ENCODE results near the gene CLASP1.
"Not testable (repeated sequence)": the region's sequence is repeated elsewhere in the genome, so short reads cannot be mapped to it uniquely, and the experiment has no call there.

CLASP1 gene

GRCh38 chr2:121561617-121562268 is 87.5 kb downstream of the CLASP1 start:
- TF ChIP-seq Cebpa-rat (IDR thresholded peaks at IDR 0.05) = no peak
- H3K4me1 ChIP-seq = peaks cover 9 to 20% (median 15%) of the 10 kb centered on the region in 10 experiments; a peak in 19 of 20 replicates
- H3K4me2 ChIP-seq = no peak overlapping the region
- 0 out of 22 replicates have a peak overlapping the region, but pooled peaks of 1 of the 11 experiments have one; percentile 1 for H3K27ac ChIP-seq
- H4K20me1 ChIP-seq = peaks cover 22 to 91% (median 66%) of the 10 kb centered on the region in 11 experiments; a peak in 17 of 22 replicates
- H3K9me3 ChIP-seq (replicated peaks in 1 of 11) = peaks cover 19 to 33% (median 29%) of the 10 kb centered on the region in 11 experiments
- H3K27me3 ChIP-seq = no peaks in the 10 kb centered on the region
- H3K9ac ChIP-seq = no peak overlapping the region
- no peak overlapping the region for H3K4me3 ChIP-seq
- peaks cover 7 to 55% (median 36%) of the 10 kb centered on the region in 11 experiments; a peak in 20 of 22 replicates for H3K36me3 ChIP-seq

- Histone ChIP-seq H3K27me3 (no peaks in the 10 kb centered on the region), H3K4me2 (peak overlapping the region in 10 of 11 experiments; percentile 2 to 68 (median 26); a peak in 16 of 22 replicates), H3K9ac (no peak overlapping the region), H3K27ac (no peak overlapping the region), H3K4me1 (peaks cover 30 to 43% (median 40%) of the 10 kb centered on the region in 10 experiments), H3K36me3 (peaks cover 0 to 33% (median 8%) of the 10 kb centered on the region in 11 experiments; a peak in 11 of 22 replicates), H3K4me3 (no peak overlapping the region), H4K20me1 (peaks cover 41 to 96% (median 86%) of the 10 kb centered on the region in 11 experiments; a peak in 20 of 22 replicates), H3K9me3 (replicated peaks in 1 of 11) (peaks cover 0 to 2% (median 1%) of the 10 kb centered on the region in 11 experiments; a peak in 9 of 22 replicates)
- no peak for TF ChIP-seq Cebpa-rat (IDR thresholded peaks at IDR 0.05)
Measured at GRCh38 chr2:121558329-121558728, 90.9 kb downstream of the CLASP1 start.

GRCh38 chr2:121555008-121555407 is 94.3 kb downstream of the CLASP1 start:
- peaks cover 0 to 28% (median 17%) of the 10 kb centered on the region in 11 experiments; a peak in 12 of 22 replicates for H3K36me3 ChIP-seq
- H3K4me1 ChIP-seq = peaks cover 30 to 42% (median 38%) of the 10 kb centered on the region in 10 experiments
- peak overlapping the region; percentile 25 to 68 (median 49) for H3K4me2 ChIP-seq
- peak overlapping the region in 5 of 11 experiments; percentile 1 to 44 (median 10); a peak in 3 of 22 replicates for H3K9ac ChIP-seq
- peak overlapping the region in 1 of 11 experiments; percentile 16; a peak in 1 of 22 replicates for H3K27ac ChIP-seq
- peaks cover 25 to 36% (median 34%) of the 10 kb centered on the region in 11 experiments; a peak in 21 of 22 replicates for H3K9me3 ChIP-seq (replicated peaks in 1 of 11)
- TF ChIP-seq Cebpa-rat (IDR thresholded peaks at IDR 0.05) = no peak
- H3K4me3 ChIP-seq = no peak overlapping the region
- H3K27me3 ChIP-seq = no peaks in the 10 kb centered on the region
- peaks cover 34 to 83% (median 62%) of the 10 kb centered on the region in 11 experiments; a peak in 20 of 22 replicates for H4K20me1 ChIP-seq

GRCh38 chr2:121552477-121553180 is 96.6 kb downstream of the CLASP1 start:
- H3K9ac ChIP-seq, H3K4me3 ChIP-seq, H3K4me2 ChIP-seq, H3K27ac ChIP-seq, H3K27me3 ChIP-seq: not testable (repeated sequence)
- peaks cover 26 to 38% (median 35%) of the 10 kb centered on the region in 10 experiments for H3K4me1 ChIP-seq
- H3K36me3 ChIP-seq = peaks cover 0 to 45% (median 18%) of the 10 kb centered on the region in 11 experiments; a peak in 13 of 22 replicates
- peaks cover 43 to 58% (median 55%) of the 10 kb centered on the region in 11 experiments for H3K9me3 ChIP-seq (replicated peaks in 1 of 11)
- peaks cover 25 to 74% (median 39%) of the 10 kb centered on the region in 11 experiments; a peak in 20 of 22 replicates for H4K20me1 ChIP-seq

GRCh38 chr2:121550669-121551068 is 98.6 kb downstream of the CLASP1 start:
- no peak overlapping the region for H3K9ac ChIP-seq
- H3K36me3 ChIP-seq = peaks cover 0 to 45% (median 24%) of the 10 kb centered on the region in 11 experiments; a peak in 13 of 22 replicates
- peaks cover 12 to 72% (median 29%) of the 10 kb centered on the region in 11 experiments; a peak in 20 of 22 replicates for H4K20me1 ChIP-seq
- H3K4me2 ChIP-seq = no peak overlapping the region
- no peak overlapping the region for H3K27ac ChIP-seq
- H3K4me3 ChIP-seq = no peak overlapping the region
- H3K4me1 ChIP-seq = peaks cover 24 to 41% (median 30%) of the 10 kb centered on the region in 10 experiments
- peaks cover 43 to 73% (median 59%) of the 10 kb centered on the region in 11 experiments for H3K9me3 ChIP-seq (replicated peaks in 1 of 11)
- no peak for TF ChIP-seq Cebpa-rat (IDR thresholded peaks at IDR 0.05)
- no peaks in the 10 kb centered on the region for H3K27me3 ChIP-seq

GRCh38 chr2:121547646-121548045 is 101.6 kb downstream of the CLASP1 start:
- H3K27ac ChIP-seq = peak overlapping the region in 2 of 11 experiments; percentile 22 to 29; a peak in 1 of 22 replicates
- peaks cover 11 to 33% (median 18%) of the 10 kb centered on the region in 10 experiments; a peak in 13 of 20 replicates for H3K4me1 ChIP-seq
- H3K9me3 ChIP-seq (replicated peaks in 1 of 11) = peaks cover 38 to 64% (median 51%) of the 10 kb centered on the region in 11 experiments
- H4K20me1 ChIP-seq = peaks cover 12 to 76% (median 36%) of the 10 kb centered on the region in 11 experiments; a peak in 18 of 22 replicates
- TF ChIP-seq Cebpa-rat (IDR thresholded peaks at IDR 0.05) = no peak
- H3K27me3 ChIP-seq = no peaks in the 10 kb centered on the region
- no peak overlapping the region for H3K4me3 ChIP-seq
- H3K4me2 ChIP-seq = peak overlapping the region in 10 of 11 experiments; percentile 1 to 43 (median 18); a peak in 13 of 22 replicates
- peaks cover 0 to 29% (median 16%) of the 10 kb centered on the region in 11 experiments; a peak in 10 of 22 replicates for H3K36me3 ChIP-seq
- H3K9ac ChIP-seq = no peak overlapping the region

- Histone ChIP-seq H3K27me3 (no peaks in the 10 kb centered on the region), H3K9me3 (replicated peaks in 1 of 11) (peaks cover 27 to 48% (median 35%) of the 10 kb centered on the region in 11 experiments), H4K20me1 (peaks cover 24 to 76% (median 48%) of the 10 kb centered on the region in 11 experiments; a peak in 20 of 22 replicates), H3K4me1 (peaks cover 11 to 33% (median 18%) of the 10 kb centered on the region in 10 experiments; a peak in 13 of 20 replicates), H3K36me3 (peaks cover 0 to 23% (median 14%) of the 10 kb centered on the region in 11 experiments; a peak in 8 of 22 replicates), H3K4me3 (no peak overlapping the region), H3K27ac (no peak overlapping the region), H3K9ac (no peak overlapping the region), H3K4me2 (peak overlapping the region in 1 of 11 experiments; percentile 7; a peak in 1 of 22 replicates)
- no peak for TF ChIP-seq Cebpa-rat (IDR thresholded peaks at IDR 0.05)
Measured at GRCh38 chr2:121545913-121546312, 103.3 kb downstream of the CLASP1 start.

- H3K4me3 ChIP-seq = no peak overlapping the region
- no peak overlapping the region for H3K27ac ChIP-seq
- peaks cover 29 to 82% (median 55%) of the 10 kb centered on the region in 11 experiments; a peak in 20 of 22 replicates for H4K20me1 ChIP-seq
- H3K9me3 ChIP-seq (replicated peaks in 1 of 11) = peaks cover 20 to 41% (median 28%) of the 10 kb centered on the region in 11 experiments
- H3K27me3 ChIP-seq = no peaks in the 10 kb centered on the region
- H3K4me2 ChIP-seq = no peak overlapping the region
- no peak overlapping the region for H3K9ac ChIP-seq
- no peak for TF ChIP-seq Cebpa-rat (IDR thresholded peaks at IDR 0.05)
- peaks cover 11 to 34% (median 21%) of the 10 kb centered on the region in 10 experiments; a peak in 13 of 20 replicates for H3K4me1 ChIP-seq
- peaks cover 0 to 18% (median 11%) of the 10 kb centered on the region in 11 experiments; a peak in 7 of 22 replicates for H3K36me3 ChIP-seq
Measured at GRCh38 chr2:121545257-121545656, 104.0 kb downstream of the CLASP1 start.

Data from BLaER1 treated with 17β-estradiol and CSF1 and Interleukin-3, amounts not matched to agents 10 nM and 100 nM (cell line).